Muscle layer of colon (tissue), 2 donors: Measurements from ENCODE around the gene LYPD8.
"Not testable (repeated sequence)": the region's sequence is repeated elsewhere in the genome, so short reads cannot be mapped to it uniquely, and the experiment has no call there.

Experiments used
- H3K27ac ChIP-seq: one replicate; pipeline ENCODE4 v1.7.0; 2013; ENCODE audit warnings: low read depth, mild to moderate bottlenecking, low read length, moderate library complexity
- H3K27me3 ChIP-seq, 2 donors: one replicate each; pipeline ENCODE4 v1.7.0; 2013; ENCODE audit warnings: low read length in 2 of 2, mild to moderate bottlenecking in 2 of 2; ENCODE audit not compliant: insufficient read depth in 2 of 2, control insufficient read depth in 1 of 2
- H3K36me3 ChIP-seq: one replicate; pipeline ENCODE4 v1.7.0; 2013; ENCODE audit warnings: mild to moderate bottlenecking, low read length; ENCODE audit not compliant: insufficient read depth
- H3K4me1 ChIP-seq: one replicate; pipeline ENCODE4 v1.7.0; 2013; ENCODE audit warnings: mild to moderate bottlenecking, low read length; ENCODE audit not compliant: insufficient read depth
- H3K4me3 ChIP-seq, 2 donors: one replicate each; pipeline ENCODE4 v1.7.0; 2013; ENCODE audit warnings: low read length in 2 of 2, low read depth in 1 of 2, mild to moderate bottlenecking in 1 of 2, moderate library complexity in 1 of 2
- H3K9ac ChIP-seq: one replicate; pipeline ENCODE4 v1.7.0; 2013; ENCODE audit warnings: low read length
- H3K9me3 ChIP-seq: one replicate; pipeline ENCODE4 v1.7.0; 2013; ENCODE audit warnings: mild to moderate bottlenecking, low read length
- donor health status: abdominal sarcoma.
- donor health status: Adenocarcinoma of cecum.

LYPD8 gene, protein sequence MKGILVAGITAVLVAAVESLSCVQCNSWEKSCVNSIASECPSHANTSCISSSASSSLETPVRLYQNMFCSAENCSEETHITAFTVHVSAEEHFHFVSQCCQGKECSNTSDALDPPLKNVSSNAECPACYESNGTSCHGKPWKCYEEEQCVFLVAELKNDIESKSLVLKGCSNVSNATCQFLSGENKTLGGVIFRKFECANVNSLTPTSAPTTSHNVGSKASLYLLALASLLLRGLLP

DNA sequence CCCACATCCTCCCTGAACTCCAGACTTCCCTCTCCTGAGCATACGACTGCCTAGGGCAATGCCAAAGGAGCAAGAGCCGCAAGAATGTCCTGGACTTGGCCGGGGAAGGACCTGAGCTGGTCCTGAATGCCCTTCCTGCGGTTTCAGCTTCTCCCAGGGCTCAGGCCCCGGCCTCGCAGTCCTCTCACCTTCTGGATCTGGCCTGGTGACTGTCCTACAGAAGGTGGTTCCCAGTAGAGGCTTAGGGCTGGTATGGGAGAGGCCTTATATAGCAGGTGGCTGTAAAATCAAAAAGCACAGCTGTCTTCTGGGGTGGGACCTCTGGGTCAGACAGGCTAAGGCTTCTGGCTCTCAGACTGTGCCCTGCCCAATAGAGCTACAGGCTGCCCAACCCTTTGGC lies at the start of gene LYPD8:
Gene LYPD8 (minus strand): TSS at position 243 of the 400 bp plus-strand sequence. CDS start 4,678 bp downstream, outside the sequence.
- Histone ChIP-seq H3K4me1 (no peaks in the 10 kb centered on the region), H3K27ac (no peak within 1 kb of the TSS), H3K9ac (no peak within 1 kb of the TSS), H3K27me3 (no peaks in the 10 kb centered on the region), H3K4me3 (no peak within 1 kb of the TSS), H3K36me3 (no peaks in the 10 kb centered on the region), H3K9me3 (no peaks in the 10 kb centered on the region)

DNA sequence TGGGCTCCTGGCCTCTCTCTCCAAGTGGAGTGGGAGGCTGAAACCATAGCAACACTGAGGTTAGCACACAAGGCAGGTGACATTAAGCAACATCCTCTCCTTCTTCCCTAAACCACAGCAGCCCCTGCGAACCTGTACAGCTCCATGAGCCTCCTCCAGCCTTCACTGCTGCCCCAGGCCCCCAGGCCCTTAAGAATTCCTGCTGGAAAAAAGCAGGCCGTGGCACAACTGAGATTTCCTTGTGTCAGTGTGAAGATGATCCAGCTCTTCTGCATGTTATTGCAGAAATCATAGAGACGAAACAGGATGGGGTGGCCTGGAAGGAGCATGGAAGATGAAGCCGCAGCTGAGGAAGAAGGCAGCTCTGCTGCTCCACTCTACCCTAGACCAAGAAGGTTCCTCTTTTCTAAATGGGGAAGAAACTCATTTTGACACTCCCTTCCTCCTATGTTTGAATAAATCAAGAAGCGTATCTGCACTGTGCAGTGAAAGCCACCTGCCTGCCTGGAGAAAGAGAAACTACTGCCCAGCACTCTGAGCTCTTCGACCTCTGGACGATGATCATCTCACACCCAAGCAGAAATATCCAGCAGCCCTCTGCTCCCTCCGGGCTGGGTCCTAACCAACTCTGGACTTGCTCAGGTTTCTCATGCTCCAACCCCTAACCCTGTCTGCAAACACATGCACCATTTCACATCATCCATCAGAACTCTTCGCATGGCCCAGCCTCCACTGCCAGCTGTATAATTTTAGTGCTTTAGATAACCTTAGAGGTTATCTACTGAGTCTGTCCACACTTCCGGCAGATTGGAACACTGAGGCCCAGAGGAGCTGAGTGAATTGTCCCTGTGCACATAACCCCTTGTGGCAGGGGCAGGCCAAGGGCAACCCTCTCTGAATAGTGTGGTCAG lies 49.5 kb upstream of the LYPD8 start:
- no peak overlapping the region for H3K9ac ChIP-seq
- H3K27ac ChIP-seq: no peak overlapping the region
- no peaks in the 10 kb centered on the region for H3K27me3 ChIP-seq
- no peaks in the 10 kb centered on the region for H3K9me3 ChIP-seq
- no peaks in the 10 kb centered on the region for H3K36me3 ChIP-seq
- no peak overlapping the region for H3K4me3 ChIP-seq
- H3K4me1 ChIP-seq: no peaks in the 10 kb centered on the region

DNA sequence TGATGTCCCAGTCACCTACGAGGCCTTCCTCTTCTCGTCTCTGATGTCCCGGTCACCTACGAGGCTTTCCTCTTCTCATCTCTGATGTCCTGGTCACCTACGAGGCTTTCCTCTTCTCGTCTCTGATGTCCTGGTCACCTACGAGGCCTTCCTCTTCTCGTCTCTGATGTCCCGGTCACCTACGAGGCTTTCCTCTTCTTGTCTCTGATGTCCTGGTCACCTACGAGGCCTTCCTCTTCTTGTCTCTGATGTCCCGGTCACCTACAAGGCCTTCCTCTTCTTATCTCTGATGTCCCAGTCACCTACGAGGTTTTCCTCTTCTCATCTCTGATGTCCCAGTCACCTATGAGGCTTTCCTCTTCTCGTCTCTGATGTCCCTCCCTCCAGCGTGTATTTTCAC lies 47.9 kb upstream of the LYPD8 start:
- H3K4me1 ChIP-seq, H3K36me3 ChIP-seq, H3K27ac ChIP-seq, H3K9ac ChIP-seq, H3K9me3 ChIP-seq, H3K4me3 ChIP-seq, H3K27me3 ChIP-seq: not testable (repeated sequence)

DNA sequence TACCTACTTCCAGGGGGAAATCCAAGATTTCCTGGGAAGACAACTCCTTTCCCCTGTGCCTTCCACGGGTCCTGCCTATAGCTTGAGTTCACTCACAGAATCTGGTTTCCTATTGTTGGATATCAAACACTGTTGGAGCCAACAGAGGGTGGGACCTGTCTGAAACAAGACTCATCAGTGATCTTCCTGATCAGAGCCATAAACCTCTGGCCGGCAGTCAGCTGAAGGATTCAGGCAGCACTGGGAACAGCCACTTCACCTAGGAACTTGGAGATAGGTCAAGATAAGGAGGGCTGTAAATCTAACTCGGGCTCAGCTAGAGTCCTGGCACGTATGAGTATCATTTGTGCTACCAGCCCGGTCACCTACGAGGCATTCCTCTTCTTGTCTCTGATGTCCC lies 46.9 kb upstream of the LYPD8 start:
- Histone ChIP-seq H3K36me3 (no peaks in the 10 kb centered on the region), H3K9ac (no peak overlapping the region), H3K4me3 (no peak overlapping the region), H3K27ac (no peak overlapping the region), H3K9me3 (no peaks in the 10 kb centered on the region), H3K27me3 (no peaks in the 10 kb centered on the region), H3K4me1 (no peaks in the 10 kb centered on the region)

DNA sequence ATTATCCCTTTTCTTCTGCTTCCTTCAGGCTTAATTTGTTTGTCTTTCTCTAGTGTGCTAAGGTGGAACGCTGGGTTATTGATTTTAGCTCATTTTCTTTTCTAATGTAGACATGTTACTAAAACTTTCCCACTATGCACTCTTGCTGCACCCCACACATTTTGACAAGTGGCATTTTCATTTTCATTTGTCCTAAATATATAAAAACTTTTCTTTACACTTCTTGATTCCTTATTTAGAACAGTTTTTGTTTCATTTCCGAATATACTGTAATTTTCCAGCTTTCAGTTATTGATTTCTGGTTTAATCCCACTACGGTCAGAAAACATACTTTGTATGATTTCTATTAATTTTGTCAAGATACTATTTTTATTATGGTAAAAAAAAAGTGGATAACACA lies 44.9 kb upstream of the LYPD8 start:
- Histone ChIP-seq H3K9ac (no peak overlapping the region), H3K9me3 (no peaks in the 10 kb centered on the region), H3K27me3 (no peaks in the 10 kb centered on the region), H3K27ac (no peak overlapping the region), H3K36me3 (no peaks in the 10 kb centered on the region), H3K4me3 (no peak overlapping the region), H3K4me1 (no peaks in the 10 kb centered on the region)

DNA sequence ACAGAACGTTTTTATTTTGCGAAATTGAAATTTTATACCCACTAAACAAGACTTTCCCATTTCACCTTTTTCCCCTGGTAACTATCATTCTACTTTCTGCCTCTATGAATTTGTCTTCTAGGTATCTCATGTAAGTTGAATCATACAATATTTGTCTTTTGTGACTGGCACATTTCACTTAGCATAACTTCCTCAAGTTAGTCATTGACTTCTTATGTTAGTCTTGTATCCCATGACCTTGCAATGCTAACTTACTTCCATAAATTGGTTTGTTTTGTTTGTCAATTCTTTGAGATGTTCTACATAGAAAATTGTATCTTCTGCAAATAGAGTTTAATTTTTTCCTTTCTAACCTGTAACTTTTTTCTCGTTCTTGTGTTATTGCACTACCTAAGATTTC lies 43.2 kb upstream of the LYPD8 start:
- no peak overlapping the region for H3K4me3 ChIP-seq
- no peaks in the 10 kb centered on the region for H3K4me1 ChIP-seq
- no peaks in the 10 kb centered on the region for H3K9me3 ChIP-seq
- no peaks in the 10 kb centered on the region for H3K36me3 ChIP-seq
- H3K9ac ChIP-seq: no peak overlapping the region
- H3K27ac ChIP-seq: no peak overlapping the region
- H3K27me3 ChIP-seq: no peaks in the 10 kb centered on the region

DNA sequence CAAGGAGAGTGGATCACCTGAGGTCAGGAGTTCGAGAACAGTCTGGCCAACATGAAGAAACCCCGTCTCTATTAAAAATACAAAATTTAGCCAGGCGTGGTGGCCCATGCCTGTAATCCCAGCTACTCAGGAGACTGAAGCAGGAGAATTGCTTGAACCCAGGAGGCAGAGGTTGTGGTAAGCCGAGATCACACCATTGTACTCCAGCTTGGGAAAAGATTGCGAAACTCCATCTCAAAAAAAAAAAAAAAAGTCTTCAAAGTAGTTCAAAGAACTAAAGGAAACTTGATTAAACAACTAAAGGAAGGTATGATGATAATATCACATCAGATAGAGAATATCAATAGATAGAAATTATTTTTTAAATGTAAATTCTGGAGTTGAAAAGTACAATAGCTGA lies 39.1 kb upstream of the LYPD8 start:
- H3K27ac ChIP-seq, H3K9me3 ChIP-seq: not testable (repeated sequence)

DNA sequence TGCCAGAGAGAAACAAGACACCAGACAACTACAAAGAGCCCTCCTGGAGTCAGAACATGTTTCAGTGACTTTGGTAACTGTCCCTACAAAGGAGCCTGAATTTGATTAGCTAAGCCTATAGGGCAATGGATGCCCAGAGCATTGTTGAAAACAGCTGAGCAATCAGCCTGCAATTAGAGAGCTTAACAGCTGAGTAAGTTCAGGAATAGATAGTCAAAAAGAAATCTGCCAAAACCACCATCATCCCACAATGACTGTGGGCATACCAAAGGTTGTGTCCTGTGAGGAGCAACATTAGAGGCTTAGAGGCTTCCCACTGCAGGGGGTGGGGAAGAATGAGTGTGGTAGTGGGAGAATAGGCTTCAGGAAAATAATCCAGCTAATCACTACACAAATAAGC lies 38.0 kb upstream of the LYPD8 start:
- no peaks in the 10 kb centered on the region for H3K9me3 ChIP-seq
- no peaks in the 10 kb centered on the region for H3K27me3 ChIP-seq
- no peaks in the 10 kb centered on the region for H3K36me3 ChIP-seq
- H3K27ac ChIP-seq: no peak overlapping the region
- H3K4me1 ChIP-seq: no peaks in the 10 kb centered on the region
- no peak overlapping the region for H3K9ac ChIP-seq
- no peak overlapping the region for H3K4me3 ChIP-seq

More for the DNA sequence above, 39.1 kb upstream of the LYPD8 start:
- not testable (repeated sequence) for H3K9ac ChIP-seq, H3K4me1 ChIP-seq, H3K27me3 ChIP-seq, H3K36me3 ChIP-seq, H3K4me3 ChIP-seq

DNA sequence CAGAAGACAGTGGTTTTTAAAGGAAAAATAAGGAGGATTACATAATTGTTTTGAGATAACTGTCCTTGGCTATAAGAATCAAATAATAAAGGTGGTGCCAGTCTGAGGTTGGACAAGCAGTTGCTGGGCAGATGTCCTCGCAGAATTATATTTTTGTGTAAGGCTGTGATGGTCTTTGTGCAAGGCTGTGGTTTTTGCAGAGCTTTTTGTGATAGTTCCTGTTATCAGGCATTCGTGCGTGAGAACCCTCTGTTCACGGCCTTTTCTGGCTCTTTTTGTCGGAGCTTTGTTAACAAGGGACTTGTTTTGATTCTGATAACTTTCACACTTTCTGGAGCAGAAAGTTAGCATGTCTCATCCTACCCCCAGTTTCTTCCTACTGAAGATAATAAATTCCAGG lies 36.8 kb upstream of the LYPD8 start:
- no peaks in the 10 kb centered on the region for H3K9me3 ChIP-seq
- no peak overlapping the region for H3K27ac ChIP-seq
- no peaks in the 10 kb centered on the region for H3K36me3 ChIP-seq
- no peak overlapping the region for H3K9ac ChIP-seq
- H3K4me3 ChIP-seq: no peak overlapping the region
- no peaks in the 10 kb centered on the region for H3K27me3 ChIP-seq
- H3K4me1 ChIP-seq: no peaks in the 10 kb centered on the region

DNA sequence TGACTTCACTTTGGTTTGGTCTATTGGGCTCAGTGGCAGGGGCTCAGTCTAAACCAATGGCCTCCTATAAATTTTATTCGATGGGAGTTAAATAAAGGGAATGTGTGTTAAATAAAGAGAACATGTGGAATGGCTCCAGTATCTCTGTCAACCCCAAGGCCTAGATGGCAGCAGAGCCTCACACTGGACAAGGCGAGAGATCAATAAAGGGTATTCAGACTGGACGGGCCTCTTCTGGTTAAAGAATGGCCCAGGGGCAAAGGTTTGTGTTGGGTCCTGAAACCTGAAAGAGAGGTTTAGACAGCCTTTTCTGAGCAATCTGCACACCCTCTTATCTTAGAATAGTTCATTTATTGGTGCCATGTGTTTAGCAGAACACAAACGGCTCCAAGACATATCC lies 35.5 kb upstream of the LYPD8 start:
- Histone ChIP-seq H3K9ac (no peak overlapping the region), H3K4me1 (no peaks in the 10 kb centered on the region), H3K9me3 (no peaks in the 10 kb centered on the region), H3K4me3 (no peak overlapping the region), H3K27me3 (no peaks in the 10 kb centered on the region), H3K36me3 (no peaks in the 10 kb centered on the region), H3K27ac (no peak overlapping the region)

DNA sequence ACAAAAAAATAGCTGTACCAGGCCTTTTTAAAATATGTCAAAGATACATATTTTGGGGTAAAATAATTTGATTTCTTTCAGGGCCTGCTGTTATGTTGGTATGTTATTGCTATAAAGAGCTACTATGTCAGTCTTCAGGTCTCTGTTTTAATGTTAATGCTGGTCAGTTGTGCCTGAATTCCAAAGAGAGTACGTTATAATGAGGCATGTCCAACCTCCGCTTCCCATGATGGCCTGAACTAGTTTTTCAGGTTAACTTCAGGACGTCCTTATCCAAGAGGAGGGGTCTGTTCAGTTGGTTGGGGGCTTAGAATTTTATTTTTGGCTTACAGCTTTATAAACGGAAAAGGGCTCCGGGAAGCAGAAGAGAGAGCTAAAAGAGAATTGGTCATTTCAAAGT lies 34.9 kb upstream of the LYPD8 start:
- Histone ChIP-seq H3K4me1 (no peaks in the 10 kb centered on the region), H3K4me3 (no peak overlapping the region), H3K9me3 (no peaks in the 10 kb centered on the region), H3K27me3 (no peaks in the 10 kb centered on the region), H3K9ac (no peak overlapping the region), H3K27ac (no peak overlapping the region), H3K36me3 (no peaks in the 10 kb centered on the region)

DNA sequence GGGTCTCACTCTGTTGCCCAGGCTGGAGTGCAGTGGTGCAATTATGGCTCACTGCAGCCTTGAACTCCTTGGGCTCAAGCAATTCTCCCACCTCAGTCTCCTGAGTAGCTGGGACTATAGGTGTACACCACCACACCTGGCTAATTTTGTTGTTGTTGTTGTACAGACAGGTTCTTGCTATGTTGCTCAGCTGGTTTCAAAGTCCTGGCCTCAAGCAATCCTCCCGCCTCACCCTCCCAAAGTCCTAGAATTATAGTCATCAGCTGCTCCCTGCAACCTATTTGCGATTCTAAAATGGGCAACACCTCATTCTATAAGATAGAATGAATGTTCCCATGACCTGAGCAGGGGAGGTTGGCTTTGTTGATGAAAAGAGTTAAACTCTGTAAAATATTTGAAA lies 33.8 kb upstream of the LYPD8 start:
- H3K27me3 ChIP-seq, H3K36me3 ChIP-seq, H3K4me1 ChIP-seq, H3K9me3 ChIP-seq, H3K27ac ChIP-seq, H3K4me3 ChIP-seq, H3K9ac ChIP-seq: not testable (repeated sequence)
